ENCODE results near the gene PSMC1. TPM values are rescaled to one million over a fixed set of nuclear protein-coding genes. Genes with fewer than 3 reads are reported as not detected.

PSMC1 gene
- total and polyA plus RNA-seq, 2 of the 4 experiments (the other 2 are of a cell fraction) = 181 to 194 TPM

- no peak for DNase-seq
- ATAC-seq (ENCODE audit: low read depth) = no peak
- no peak overlapping the region for H3K9ac ChIP-seq (ENCODE audit: low read depth, low read length)
- no peak overlapping the region for H3K23ac ChIP-seq (ENCODE audit: low read depth, low read length)
- no peak overlapping the region for H2AFZ ChIP-seq (replicated peaks; ENCODE audit: low read length, poor library complexity)
- H3K9me1 ChIP-seq (ENCODE audit: insufficient read depth, low read length) = peaks cover 7% of the 10 kb centered on the region; the same call in 1 of the 2 replicates
- WGBS, 2 experiments (ENCODE audit: extremely low coverage in 2 of 2, insufficient read length in 1 of 2) = no CpG with 5 or more reads among the region's 2 CpGs
- ChIA-PET POLR2A (ENCODE audit: unreplicated experiment) (no interaction called here), CTCF (no interaction called here)
- H4K20me1 ChIP-seq (ENCODE audit: insufficient read depth, low read length) = no peaks in the 10 kb centered on the region
- H4K8ac ChIP-seq (ENCODE audit: low read depth in 2 of 2, low read length in 2 of 2) = no peak overlapping the region
- H3K14ac ChIP-seq (replicated peaks; ENCODE audit: low read depth, low read length) = no peak overlapping the region
- intact Hi-C loops (cut with micrococcal nuclease) = no loop called here
- H2BK15ac ChIP-seq (ENCODE audit: low read depth, low read length) = no peak overlapping the region
- no peak overlapping the region for H2BK20ac ChIP-seq (ENCODE audit: low read depth, low read length)
- peaks cover 0 to 10% of the 10 kb centered on the region in 2 experiments; a peak in 3 of 4 replicates for H3K79me1 ChIP-seq (ENCODE audit: low read depth in 1 of 2, low read length in 2 of 2)
- no peak overlapping the region for H2BK5ac ChIP-seq (ENCODE audit: low read depth, low read length, poor library complexity, severe bottlenecking)
- H2AK5ac ChIP-seq (ENCODE audit: low read depth, low read length) = no peak overlapping the region
- in situ Hi-C loops (cut with MboI; ENCODE audit: low sequenced_read_pairs) = loop anchor here (25.0 kb wide), 1 partner anchor 867 kb away; no protein-coding TSS in a partner anchor
- H3K4me2 ChIP-seq (ENCODE audit: low read depth, low read length) = no peak overlapping the region
- no peak overlapping the region for H4K91ac ChIP-seq (ENCODE audit: insufficient read depth, low read depth, low read length)
- dilution Hi-C loops (cut with HindIII; ENCODE audit: low sequenced_read_pairs, unreplicated experiment) = no loop called here
- TF ChIP-seq RAD21 (IDR thresholded peaks at IDR 0.05; ENCODE audit: low read length) (no peak), MAZ (IDR thresholded peaks at IDR 0.05; ENCODE audit: borderline replicate concordance, low read depth, low read length) (no peak), FOS (IDR thresholded peaks at IDR 0.05; ENCODE audit: low read depth, low read length) (no peak), NFE2L2 (IDR thresholded peaks at IDR 0.05; ENCODE audit: low read depth, low read length) (no peak), USF2 (IDR thresholded peaks at IDR 0.05; ENCODE audit: low read depth, low read length) (peak; percentile 17; the same call in 1 of the 2 replicates), RCOR1 (IDR thresholded peaks at IDR 0.05; ENCODE audit: insufficient replicate concordance, low read length) (no peak), ELK1 (IDR thresholded peaks at IDR 0.05; ENCODE audit: borderline replicate concordance, low read depth, low read length) (no peak), RFX5 (IDR thresholded peaks at IDR 0.05; ENCODE audit: low read depth, low read length) (no peak), CHD1 (IDR thresholded peaks at IDR 0.05; ENCODE audit: low read depth, low read length) (no peak), CEBPB (IDR thresholded peaks at IDR 0.05; ENCODE audit: low read depth, low read length) (peak; percentile 6; the same call in 1 of the 2 replicates), MXI1 (IDR thresholded peaks at IDR 0.05; ENCODE audit: borderline replicate concordance, low read depth, low read length) (no peak)
- H3K18ac ChIP-seq (ENCODE audit: low read depth, low read length) = no peak overlapping the region
- H3K4me1 ChIP-seq (ENCODE audit: control insufficient read depth, insufficient read depth, low read length) = peaks cover 3% of the 10 kb centered on the region; the same call in 1 of the 2 replicates
- no TSS peak for BruUV-seq (replicated peaks)
- peaks cover 20% of the 10 kb centered on the region for H3K36me3 ChIP-seq (ENCODE audit: control insufficient read depth, insufficient read depth, low read length)
- H4K5ac ChIP-seq (ENCODE audit: low read depth, low read length) = no peak overlapping the region
- no peak overlapping the region for H3K56ac ChIP-seq (ENCODE audit: extremely low read depth, insufficient read depth, low read length)
- no peaks in the 10 kb centered on the region; the same call in 1 of the 2 replicates for H3K9me3 ChIP-seq (ENCODE audit: control insufficient read depth, insufficient read depth, low read length)
- no peak overlapping the region for H3K27ac ChIP-seq (ENCODE audit: insufficient read depth, low read length)
- no peak overlapping the region for H2BK120ac ChIP-seq (ENCODE audit: low read depth, low read length)
- no peaks in the 10 kb centered on the region for H3K27me3 ChIP-seq (ENCODE audit: control insufficient read depth, insufficient read depth, low read length)
- no peak overlapping the region for H3K4me3 ChIP-seq (ENCODE audit: insufficient read depth, low read depth, low read length)
- H3K4ac ChIP-seq (ENCODE audit: low read depth, low read length) = no peak overlapping the region
- no peak overlapping the region for H2AK9ac ChIP-seq (replicated peaks; ENCODE audit: low read depth, low read length, poor library complexity)
These were observed 38.5 kb downstream of the PSMC1 start for GRCh38 chr14:90294872-90295271.

All from IMR-90 (cell line).